K562 (cell line): ENCODE measurements around the gene SNRNP200. TPM values are rescaled to one million over a fixed set of nuclear protein-coding genes. Genes with fewer than 3 reads are reported as not detected.

ENCODE experiments used
- ATAC-seq: fragments of 200-7000 bp; cut with Tn5 transposase; 3 replicates; pipeline ENCODE4 v1.9.1; 2020; ENCODE audit warnings: moderate library complexity
- BruUV-seq: library from RNA; stranded (reverse); fragments of 400-500 nt; replicated peaks from 2 replicates; lab custom pipeline; 2021; lab: Mats Ljungman, UMichigan
- CTCF ChIA-PET: fragments of 300-600 bp; formaldehyde crosslinking; extraction: SDS; loops from one replicate; lab custom pipeline; 2021; ENCODE audit warnings: low intra/inter-chr PET ratio; lab: Yijun Ruan, JAX
- POLR2A ChIA-PET: fragments of 300-600, 350-650 bp; sonication (Branson Sonifier 250); formaldehyde crosslinking; extraction: SDS; loops from one replicate; lab custom pipeline; 2021; ENCODE audit warnings: antibody characterized with exemption, inconsistent platforms; lab: Yijun Ruan, JAX
- DNase-seq, 4 experiments: peaks; one replicate each; pipeline versions ENCODE4 v3.0.0 to v3.0.0-alpha.2; 2011 to 2018; ENCODE audit warnings: low spot score in 3 of 4, mixed read lengths in 3 of 4; ENCODE audit errors: extremely low read depth in 1 of 4
- FAIRE-seq: peaks from 2 replicates; lab custom pipeline; 2011; peaks lifted over from hg19 to GRCh38; lab: Jason Lieb, UNC
- H2AFZ ChIP-seq: 2 replicates; pipeline ENCODE4 v1.6.0; 2011; ENCODE audit warnings: low read depth, low read length, control low read depth, inconsistent platforms
- H3K27ac ChIP-seq: fragments of 200-600 bp; 3 replicates; pipeline ENCODE4 v1.8.0; 2011; ENCODE audit warnings: low read depth, mild to moderate bottlenecking, control low read depth, inconsistent platforms, low read length, moderate library complexity, mixed read lengths; ENCODE audit errors: extremely low read depth
- H3K27me3 ChIP-seq, 2 experiments: fragments of 300-600 bp in 1 of 2; 2 replicates in 1 of 2; 3 replicates in 1 of 2; pipeline versions ENCODE4 v1.6.0 to v1.8.0; 2011; ENCODE audit warnings: inconsistent platforms in 2 of 2, low read length in 2 of 2, mild to moderate bottlenecking in 1 of 2, mixed read lengths in 1 of 2, moderate library complexity in 1 of 2; ENCODE audit not compliant: control insufficient read depth in 2 of 2, insufficient read depth in 2 of 2
- H3K36me3 ChIP-seq: fragments of 300-600 bp; 3 replicates; pipeline ENCODE4 v1.8.0; 2011; ENCODE audit warnings: mild to moderate bottlenecking, low read length, inconsistent platforms; ENCODE audit not compliant: control insufficient read depth, insufficient read depth
- H3K4me1 ChIP-seq, 2 experiments: fragments of 200-600 bp in 1 of 2; replicated peaks in 1 of 2; 2 replicates in 1 of 2; 3 replicates in 1 of 2; pipeline versions ENCODE4 v1.5.1 to v1.8.0; 2011; ENCODE audit warnings: inconsistent platforms in 2 of 2, low read length in 2 of 2, mild to moderate bottlenecking in 1 of 2, mixed read lengths in 1 of 2, moderate library complexity in 1 of 2; ENCODE audit not compliant: control insufficient read depth in 2 of 2, insufficient read depth in 2 of 2
- H3K4me2 ChIP-seq: 2 replicates; pipeline ENCODE4 v1.6.1; 2011; ENCODE audit warnings: low read length, control low read depth, inconsistent platforms, mixed read lengths; ENCODE audit not compliant: insufficient read depth
- H3K4me3 ChIP-seq: fragments of 200-600 bp; sonication (generic), shearing (Covaris generic); 2 replicates; pipeline ENCODE4 v1.5.1; 2016; ENCODE audit warnings: control low read depth, inconsistent platforms
- H3K79me2 ChIP-seq: fragments of 200-600 bp; 3 replicates; pipeline ENCODE4 v1.8.0; 2011; ENCODE audit warnings: low read length, inconsistent platforms; ENCODE audit not compliant: control insufficient read depth, insufficient read depth
- H3K9ac ChIP-seq, 2 experiments: 2 replicates each; pipeline versions ENCODE4 v1.6.0 to v1.6.1; 2011; ENCODE audit warnings: low read depth in 2 of 2, low read length in 2 of 2, control low read depth in 1 of 2, inconsistent platforms in 1 of 2, mild to moderate bottlenecking in 1 of 2, mixed read lengths in 1 of 2; ENCODE audit not compliant: insufficient read depth in 1 of 2
- H3K9me1 ChIP-seq: one replicate; pipeline ENCODE4 v1.6.0; 2011; ENCODE audit warnings: inconsistent platforms, mild to moderate bottlenecking, low read length, moderate library complexity; ENCODE audit not compliant: control insufficient read depth, insufficient read depth
- H3K9me3 ChIP-seq: replicated peaks from 2 replicates; pipeline ENCODE4 v1.5.1; 2011; ENCODE audit warnings: low read depth, low read length, inconsistent platforms; ENCODE audit not compliant: control insufficient read depth, insufficient read depth
- H4K20me1 ChIP-seq: replicated peaks from 2 replicates; pipeline ENCODE4 v1.6.1; 2011; ENCODE audit warnings: low read length, inconsistent platforms, mixed read lengths; ENCODE audit not compliant: control insufficient read depth, insufficient read depth
- KDM2B ChIP-seq: fragments of 250-450 bp; sonication (Bioruptor Pico); IDR thresholded peaks from 2 replicates; pipeline ENCODE4 v1.8.0; 2021; ENCODE audit warnings: mild to moderate bottlenecking, moderate library complexity
- MCM5 ChIP-seq: fragments of 450-650 bp; IDR thresholded peaks from 2 replicates; pipeline ENCODE4 v1.6.1; 2016; ENCODE audit warnings: low read depth
- PRPF4 ChIP-seq: fragments of 200-400 bp; formaldehyde crosslinking; IDR thresholded peaks from one replicate; pipeline ENCODE4 v1.6.1; 2017; ENCODE audit warnings: low read length, low read depth, mild to moderate bottlenecking; ENCODE audit not compliant: insufficient read depth, poor library complexity, severe bottlenecking
- TCF3 ChIP-seq: sonication (generic); formaldehyde crosslinking; IDR thresholded peaks from 2 replicates; pipeline ENCODE4 v1.4.0; 2020; ENCODE audit warnings: mild to moderate bottlenecking, missing genetic modification reagents
- ZBED1 ChIP-seq: IDR thresholded peaks from 2 replicates; pipeline ENCODE4 v1.6.1; 2014
- ZNF263 ChIP-seq: sonication (generic); formaldehyde crosslinking; IDR thresholded peaks from 2 replicates; pipeline ENCODE4 v1.8.0; 2022; ENCODE audit warnings: mild to moderate bottlenecking, missing genetic modification reagents, borderline replicate concordance
- ZNF75A ChIP-seq: fragments of 450-650 bp; formaldehyde crosslinking; IDR thresholded peaks from 2 replicates; pipeline ENCODE4 v1.4.0; 2020; ENCODE audit warnings: mild to moderate bottlenecking
- WGBS: fragments of 100-300 bp; shearing (Covaris generic); methylation state at CpG from one replicate; pipeline ENCODE4 v1.1.6; 2016; ENCODE audit warnings: low coverage, mixed read lengths; ENCODE audit not compliant: insufficient coverage; ENCODE audit errors: missing lambda C conversion rate; 5-methylcytosine and 5-hydroxymethylcytosine counted together
- in situ Hi-C: fragments of 300-500 bp; cut with MboI; formaldehyde crosslinking; loops from 4 replicates; pipeline ENCODE4 v1.15.0; 2018; ENCODE audit warnings: inconsistent platforms, mixed read lengths
- intact Hi-C: fragments of 100-400 bp; cut with micrococcal nuclease; formaldehyde crosslinking; loops from 2 replicates; pipeline ENCODE4 v1.14.2; 2022
- polyA plus RNA-seq, 8 experiments: library from polyadenylated mRNA; depleted of rRNA in 4 of 8; stranded (reverse) in 5 of 8; unstranded in 3 of 8; fragments of >200 nt; fragmentation: Nextera tagmentation in 2 of 8; fragmentation: Illumina TruSeq in 1 of 8; extraction: Ambion mirVana in 2 of 8; extraction: Trizol in 1 of 8; gene quantifications; 2 replicates each; pipeline versions ENCODE4 v1.2.1 to v1.2.3, GENCODE V29; 2011 to 2014; ENCODE audit warnings: inconsistent platforms in 1 of 8, missing spikeins in 1 of 8
- total RNA-seq, 7 experiments: library from RNA; depleted of rRNA in 6 of 7; stranded (reverse); fragments of >200 nt in 6 of 7; fragmentation: Illumina TruSeq in 2 of 7; extraction: Trizol in 2 of 7; gene quantifications; 2 replicates each; pipeline versions ENCODE4 v1.2.1 to v1.2.3, GENCODE V29; 2011 to 2021; ENCODE audit warnings: low replicate concordance in 1 of 7
- TF ChIP-seq, protein P1 (sequence below), 2 experiments: fragments of 450-650 bp; IDR thresholded peaks; 2 replicates each; pipeline ENCODE4 v1.6.1; 2018; ENCODE audit warnings: mild to moderate bottlenecking in 2 of 2, low read depth in 1 of 2; ENCODE audit not compliant: partially characterized antibody in 2 of 2
- TF ChIP-seq, protein P2 (sequence below): fragments of 250-450 bp; sonication (Bioruptor Pico); IDR thresholded peaks from 2 replicates; pipeline ENCODE4 v1.8.0; 2021; ENCODE audit warnings: borderline replicate concordance, mild to moderate bottlenecking, moderate library complexity; ENCODE audit not compliant: poor library complexity, severe bottlenecking

The SNRNP200 gene
- total and polyA plus RNA-seq, 9 of the 15 experiments (the other 6 are each of a cell fraction or from before 2014, with no cell fraction given): 76.1 to 231 (median 155) TPM

DNA sequence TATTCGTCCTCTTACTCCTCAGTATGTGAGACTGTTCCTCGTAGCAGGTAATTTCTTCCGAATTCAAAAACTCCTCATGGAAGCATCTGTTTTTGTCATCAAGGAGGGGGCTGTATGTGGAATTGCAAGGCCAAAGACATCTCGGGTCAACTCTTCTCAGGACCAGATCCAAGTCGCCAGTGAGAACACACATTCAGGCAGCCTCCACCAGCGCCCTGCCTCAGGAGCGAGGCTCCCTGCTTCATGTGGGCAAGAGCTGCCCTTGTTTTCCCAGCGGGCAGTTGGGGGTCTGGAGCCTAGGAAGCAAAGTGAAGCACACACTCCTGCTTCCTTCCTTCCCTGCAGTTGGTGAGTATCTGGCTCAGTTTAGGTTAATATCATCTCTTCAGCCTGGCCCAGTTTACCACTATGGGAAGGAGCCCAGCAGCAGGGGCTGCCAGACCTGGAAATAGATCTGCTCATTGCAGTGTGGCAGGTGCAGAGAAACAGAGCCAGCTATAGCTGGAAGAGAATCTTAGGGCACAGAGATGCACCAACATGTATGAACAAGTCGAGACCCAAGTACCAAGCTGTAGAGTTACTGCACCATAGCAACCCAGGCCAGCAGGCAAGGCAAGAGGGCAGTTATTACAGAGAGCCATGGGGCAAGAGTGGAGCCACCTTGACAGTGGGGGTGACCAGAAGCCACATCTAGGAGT, 64.9 kb downstream of the SNRNP200 start:
- in situ Hi-C loops (no loop called here), intact Hi-C loops (no loop called here)
- POLR2A ChIA-PET: interaction anchor here (1.2 to 3.5 kb wide), 5 partner anchors 8 to 32 kb away, joined by 4 to 14 read pairs (median 5); partner anchors contain the start of gene STARD7
- Histone ChIP-seq H3K9me3 (no peaks in the 10 kb centered on the region), H3K79me2 (no peaks in the 10 kb centered on the region), H3K27me3 (no peaks in the 10 kb centered on the region), H3K9ac (no peak overlapping the region), H4K20me1 (no peaks in the 10 kb centered on the region), H3K9me1 (peaks cover 3% of the 10 kb centered on the region), H3K4me2 (no peak overlapping the region), H3K36me3 (no peaks in the 10 kb centered on the region; the same call in 2 of the 3 replicates), H3K27ac (no peak overlapping the region), H3K4me1 (peaks cover 0 to 3% of the 10 kb centered on the region in 2 experiments; a peak in 1 of 5 replicates), H3K4me3 (no peak overlapping the region), H2AFZ (no peak overlapping the region)
- no peak for ATAC-seq
- no peak for FAIRE-seq
- 59% methylated on average over 9 of the region's 9 CpGs for WGBS
- no TSS peak for BruUV-seq
- no peak for TF ChIP-seq ZNF75A
- TF ChIP-seq, protein P1, sequence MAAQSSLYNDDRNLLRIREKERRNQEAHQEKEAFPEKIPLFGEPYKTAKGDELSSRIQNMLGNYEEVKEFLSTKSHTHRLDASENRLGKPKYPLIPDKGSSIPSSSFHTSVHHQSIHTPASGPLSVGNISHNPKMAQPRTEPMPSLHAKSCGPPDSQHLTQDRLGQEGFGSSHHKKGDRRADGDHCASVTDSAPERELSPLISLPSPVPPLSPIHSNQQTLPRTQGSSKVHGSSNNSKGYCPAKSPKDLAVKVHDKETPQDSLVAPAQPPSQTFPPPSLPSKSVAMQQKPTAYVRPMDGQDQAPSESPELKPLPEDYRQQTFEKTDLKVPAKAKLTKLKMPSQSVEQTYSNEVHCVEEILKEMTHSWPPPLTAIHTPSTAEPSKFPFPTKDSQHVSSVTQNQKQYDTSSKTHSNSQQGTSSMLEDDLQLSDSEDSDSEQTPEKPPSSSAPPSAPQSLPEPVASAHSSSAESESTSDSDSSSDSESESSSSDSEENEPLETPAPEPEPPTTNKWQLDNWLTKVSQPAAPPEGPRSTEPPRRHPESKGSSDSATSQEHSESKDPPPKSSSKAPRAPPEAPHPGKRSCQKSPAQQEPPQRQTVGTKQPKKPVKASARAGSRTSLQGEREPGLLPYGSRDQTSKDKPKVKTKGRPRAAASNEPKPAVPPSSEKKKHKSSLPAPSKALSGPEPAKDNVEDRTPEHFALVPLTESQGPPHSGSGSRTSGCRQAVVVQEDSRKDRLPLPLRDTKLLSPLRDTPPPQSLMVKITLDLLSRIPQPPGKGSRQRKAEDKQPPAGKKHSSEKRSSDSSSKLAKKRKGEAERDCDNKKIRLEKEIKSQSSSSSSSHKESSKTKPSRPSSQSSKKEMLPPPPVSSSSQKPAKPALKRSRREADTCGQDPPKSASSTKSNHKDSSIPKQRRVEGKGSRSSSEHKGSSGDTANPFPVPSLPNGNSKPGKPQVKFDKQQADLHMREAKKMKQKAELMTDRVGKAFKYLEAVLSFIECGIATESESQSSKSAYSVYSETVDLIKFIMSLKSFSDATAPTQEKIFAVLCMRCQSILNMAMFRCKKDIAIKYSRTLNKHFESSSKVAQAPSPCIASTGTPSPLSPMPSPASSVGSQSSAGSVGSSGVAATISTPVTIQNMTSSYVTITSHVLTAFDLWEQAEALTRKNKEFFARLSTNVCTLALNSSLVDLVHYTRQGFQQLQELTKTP (IDR thresholded peaks at IDR 0.05; ENCODE audit: low read depth in 1 of 2, partially characterized antibody in 2 of 2): no peak
- TF ChIP-seq, protein P2, sequence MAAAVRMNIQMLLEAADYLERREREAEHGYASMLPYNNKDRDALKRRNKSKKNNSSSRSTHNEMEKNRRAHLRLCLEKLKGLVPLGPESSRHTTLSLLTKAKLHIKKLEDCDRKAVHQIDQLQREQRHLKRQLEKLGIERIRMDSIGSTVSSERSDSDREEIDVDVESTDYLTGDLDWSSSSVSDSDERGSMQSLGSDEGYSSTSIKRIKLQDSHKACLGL (CRISPR knock-in tag): no peak
- TF ChIP-seq MCM5: no peak
- no peak for TF ChIP-seq ZNF263 (CRISPR knock-in tag)
- no peak for TF ChIP-seq TCF3 (CRISPR knock-in tag)
- TF ChIP-seq PRPF4: no peak
- no peak for TF ChIP-seq ZBED1
- TF ChIP-seq KDM2B (CRISPR knock-in tag): no peak
- CTCF ChIA-PET: no interaction called here
- DNase-seq: no peak
